HUES64 (cell line): Measurements from ENCODE around the gene F10.

Source experiments
- H3K27ac ChIP-seq: 2 replicates; pipeline ENCODE4 v1.7.0; 2013; ENCODE audit warnings: low read depth, low read length, inconsistent platforms
- H3K27me3 ChIP-seq: 2 replicates; pipeline ENCODE4 v1.6.1; 2013; ENCODE audit warnings: mild to moderate bottlenecking, low read length; ENCODE audit not compliant: insufficient read depth
- H3K36me3 ChIP-seq: 2 replicates; pipeline ENCODE4 v1.6.1; 2013; ENCODE audit warnings: mild to moderate bottlenecking, low read length; ENCODE audit not compliant: insufficient read depth
- H3K4me1 ChIP-seq: 2 replicates; pipeline ENCODE4 v1.6.1; 2013; ENCODE audit warnings: mild to moderate bottlenecking, low read length, moderate library complexity; ENCODE audit not compliant: insufficient read depth
- H3K4me3 ChIP-seq: 2 replicates; pipeline ENCODE4 v1.5.1; 2013; ENCODE audit warnings: mild to moderate bottlenecking, low read length, moderate library complexity
- H3K9ac ChIP-seq: 2 replicates; pipeline ENCODE4 v1.6.1; 2013; ENCODE audit warnings: mild to moderate bottlenecking, low read depth, low read length
- H3K9me3 ChIP-seq: 2 replicates; pipeline ENCODE4 v1.6.1; 2013; ENCODE audit warnings: low read depth, low read length; ENCODE audit not compliant: insufficient read depth
- WGBS: fragments of 150-250, 120-280 bp; methylation state at CpG from one replicate; pipeline ENCODE4 v1.1.7; 2013; ENCODE audit warnings: missing lambda C conversion rate; 5-methylcytosine and 5-hydroxymethylcytosine counted together

Gene F10

DNA sequence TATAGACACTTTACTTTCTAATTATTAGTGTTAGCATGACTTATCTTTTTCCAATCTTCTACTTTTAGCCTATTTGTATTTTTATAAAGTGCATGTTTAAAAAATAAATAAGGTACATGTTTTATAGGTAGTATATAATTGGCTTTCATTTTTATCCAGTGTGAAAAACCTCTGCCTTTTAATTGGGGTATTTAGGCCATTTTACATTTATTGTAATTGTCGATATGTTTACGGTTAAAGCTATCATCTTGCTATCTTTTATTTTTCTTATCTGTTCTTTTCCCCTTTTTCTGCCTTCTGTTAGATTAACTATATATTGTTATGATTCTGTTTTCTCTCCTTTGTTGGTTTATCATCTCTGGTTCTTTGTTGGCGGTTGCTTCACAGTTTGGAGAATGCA lies 45.0 kb downstream of the F10 start:
- no peaks in the 10 kb centered on the region for H3K27me3 ChIP-seq
- peaks cover 13% of the 10 kb centered on the region for H3K4me1 ChIP-seq
- no peak overlapping the region for H3K4me3 ChIP-seq
- no peak overlapping the region for H3K27ac ChIP-seq
- 100% methylated on average over 1 of the region's 3 CpGs for WGBS
- peaks cover 42% of the 10 kb centered on the region for H3K36me3 ChIP-seq
- no peak overlapping the region for H3K9ac ChIP-seq
- no peaks in the 10 kb centered on the region for H3K9me3 ChIP-seq

DNA sequence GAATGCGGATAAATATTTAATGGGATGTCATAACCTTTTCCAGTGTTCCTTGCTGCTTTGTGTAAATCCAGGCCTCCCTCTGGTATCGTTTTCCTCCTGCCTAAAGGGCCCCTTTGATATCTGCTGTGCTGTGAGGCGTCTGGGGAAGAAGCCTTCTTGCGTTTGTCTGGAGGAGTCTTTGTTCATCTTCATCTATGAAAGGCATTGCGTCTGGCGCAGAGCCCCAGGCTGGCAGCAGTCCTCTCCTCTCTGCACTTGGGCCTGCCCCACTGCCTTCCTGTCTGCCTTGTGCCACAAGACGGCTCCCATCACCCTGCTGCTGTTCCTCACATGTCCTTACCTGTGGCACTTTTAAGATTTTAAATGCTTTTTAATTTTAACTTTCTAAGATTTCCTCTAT lies 45.6 kb downstream of the F10 start:
- H3K27ac ChIP-seq = no peak overlapping the region
- no peak overlapping the region for H3K9ac ChIP-seq
- no peaks in the 10 kb centered on the region for H3K27me3 ChIP-seq
- no peak overlapping the region for H3K4me3 ChIP-seq
- H3K9me3 ChIP-seq = no peaks in the 10 kb centered on the region
- peaks cover 12% of the 10 kb centered on the region for H3K4me1 ChIP-seq
- peaks cover 42% of the 10 kb centered on the region for H3K36me3 ChIP-seq
- 96% methylated on average over 6 of the region's 7 CpGs for WGBS

DNA sequence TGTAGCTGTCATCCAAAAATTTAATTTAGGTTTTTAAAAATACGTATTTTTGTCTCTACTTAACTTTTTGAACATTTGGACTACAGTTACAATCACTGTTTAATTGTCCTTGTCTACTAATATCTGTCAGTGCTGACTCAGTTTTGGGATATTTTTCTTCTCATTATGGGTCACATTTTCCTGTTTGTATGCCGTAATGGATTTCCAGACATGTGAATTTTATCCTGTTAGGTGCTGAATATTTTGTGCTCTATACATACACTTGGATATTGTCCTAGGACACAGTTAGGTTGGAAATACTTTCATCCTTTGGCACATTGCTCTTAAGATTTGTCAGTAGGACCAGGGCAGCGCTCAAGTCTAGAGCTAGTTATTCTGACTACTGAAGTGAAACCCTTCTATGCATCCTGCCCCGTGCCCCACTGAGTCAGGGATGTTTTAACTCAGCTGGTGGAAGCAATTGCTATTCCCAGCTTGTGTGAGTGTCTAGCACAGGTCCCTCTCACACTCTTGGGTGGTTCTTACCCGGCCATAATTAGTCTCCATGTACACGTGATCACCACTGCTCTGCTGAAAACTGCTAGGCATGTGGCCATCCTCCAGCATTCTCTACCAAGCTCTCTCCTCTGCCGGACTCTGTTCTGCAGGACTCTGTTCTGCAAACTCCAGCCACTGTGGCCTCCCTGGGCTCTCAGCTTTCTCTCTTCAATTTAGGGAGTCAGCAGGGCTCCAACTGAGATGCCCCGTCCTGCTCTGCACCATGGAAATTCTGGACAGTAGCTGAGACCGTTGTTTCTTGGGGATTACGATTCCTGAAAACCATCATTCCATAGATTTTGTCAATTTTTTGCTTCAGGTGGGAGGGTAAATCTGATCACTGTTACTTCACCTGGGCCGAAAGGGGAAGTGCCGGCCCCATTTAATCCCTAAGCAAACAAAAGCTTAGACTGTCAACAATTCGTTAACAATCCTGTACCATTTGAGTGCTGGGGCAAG lies 47.0 kb downstream of the F10 start:
- 92% methylated on average over 13 of the region's 13 CpGs for WGBS
- no peaks in the 10 kb centered on the region for H3K27me3 ChIP-seq
- no peak overlapping the region for H3K9ac ChIP-seq
- H3K27ac ChIP-seq = no peak overlapping the region; the same call in 1 of the 2 replicates
- H3K4me1 ChIP-seq = peaks cover 10% of the 10 kb centered on the region
- H3K36me3 ChIP-seq = peaks cover 47% of the 10 kb centered on the region
- H3K4me3 ChIP-seq = no peak overlapping the region
- no peaks in the 10 kb centered on the region for H3K9me3 ChIP-seq

DNA sequence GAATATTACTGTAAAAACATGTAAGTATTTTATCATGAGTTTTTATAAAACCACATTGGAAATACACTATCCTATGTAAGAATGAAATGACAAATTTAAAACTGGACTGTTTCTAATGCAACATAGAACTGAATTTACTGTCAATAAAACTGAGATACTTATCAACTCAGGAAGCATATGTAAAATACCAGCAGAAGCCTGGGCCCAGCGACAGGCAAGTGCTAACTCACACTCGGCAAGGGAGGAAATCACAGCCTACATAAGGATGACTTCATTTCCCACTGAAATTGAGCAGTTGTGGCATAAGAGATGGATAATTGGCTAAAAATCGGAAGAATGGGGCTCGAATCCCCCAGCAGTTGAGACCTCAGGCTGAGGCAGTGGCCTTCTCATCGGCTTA lies 47.9 kb downstream of the F10 start:
- Histone ChIP-seq H3K9ac (no peak overlapping the region), H3K36me3 (peaks cover 57% of the 10 kb centered on the region), H3K27me3 (no peaks in the 10 kb centered on the region), H3K4me3 (no peak overlapping the region), H3K27ac (no peak overlapping the region), H3K4me1 (peaks cover 10% of the 10 kb centered on the region), H3K9me3 (no peaks in the 10 kb centered on the region)
- WGBS = 83% methylated on average over 5 of the region's 5 CpGs

DNA sequence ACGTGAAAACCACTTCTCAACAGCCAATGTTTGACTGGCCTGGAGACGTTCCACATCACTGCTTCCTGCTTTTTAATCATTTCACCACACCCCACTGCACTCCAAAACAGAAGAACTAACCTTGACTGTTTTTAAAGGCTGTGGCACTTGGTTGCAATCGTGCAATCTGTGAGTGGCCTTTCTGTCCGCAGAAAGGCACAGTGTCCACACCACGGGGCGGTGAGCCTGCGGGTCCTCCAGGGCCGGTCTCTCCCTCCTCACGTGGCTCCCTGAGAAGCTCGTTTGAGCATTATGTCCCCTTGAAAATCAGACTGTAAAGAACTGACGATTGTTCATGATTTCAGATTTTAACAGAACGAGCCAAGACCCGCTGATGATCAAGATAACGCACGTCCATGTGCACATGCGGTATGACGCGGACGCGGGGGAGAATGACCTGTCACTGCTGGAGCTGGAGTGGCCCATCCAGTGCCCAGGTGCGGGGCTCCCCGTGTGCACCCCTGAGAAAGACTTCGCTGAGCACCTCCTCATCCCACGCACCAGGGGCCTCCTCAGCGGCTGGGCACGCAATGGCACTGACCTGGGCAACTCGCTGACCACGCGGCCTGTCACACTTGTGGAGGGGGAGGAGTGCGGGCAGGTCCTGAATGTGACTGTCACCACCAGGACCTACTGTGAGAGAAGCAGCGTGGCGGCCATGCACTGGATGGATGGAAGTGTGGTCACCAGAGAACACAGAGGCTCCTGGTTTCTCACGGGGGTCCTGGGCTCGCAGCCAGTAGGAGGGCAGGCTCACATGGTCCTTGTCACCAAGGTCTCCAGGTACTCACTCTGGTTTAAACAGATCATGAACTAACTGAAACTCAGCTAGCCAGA lies 48.9 kb downstream of the F10 start:
- 0 out of 2 replicates have a peak overlapping the region, but pooled peaks have one; percentile 25 for H3K27ac ChIP-seq
- no peak overlapping the region for H3K4me3 ChIP-seq
- 96% methylated on average over 34 of the region's 34 CpGs for WGBS
- H3K27me3 ChIP-seq = no peaks in the 10 kb centered on the region
- H3K4me1 ChIP-seq = peaks cover 10% of the 10 kb centered on the region
- peaks cover 67% of the 10 kb centered on the region for H3K36me3 ChIP-seq
- H3K9me3 ChIP-seq = no peaks in the 10 kb centered on the region
- H3K9ac ChIP-seq = no peak overlapping the region

DNA sequence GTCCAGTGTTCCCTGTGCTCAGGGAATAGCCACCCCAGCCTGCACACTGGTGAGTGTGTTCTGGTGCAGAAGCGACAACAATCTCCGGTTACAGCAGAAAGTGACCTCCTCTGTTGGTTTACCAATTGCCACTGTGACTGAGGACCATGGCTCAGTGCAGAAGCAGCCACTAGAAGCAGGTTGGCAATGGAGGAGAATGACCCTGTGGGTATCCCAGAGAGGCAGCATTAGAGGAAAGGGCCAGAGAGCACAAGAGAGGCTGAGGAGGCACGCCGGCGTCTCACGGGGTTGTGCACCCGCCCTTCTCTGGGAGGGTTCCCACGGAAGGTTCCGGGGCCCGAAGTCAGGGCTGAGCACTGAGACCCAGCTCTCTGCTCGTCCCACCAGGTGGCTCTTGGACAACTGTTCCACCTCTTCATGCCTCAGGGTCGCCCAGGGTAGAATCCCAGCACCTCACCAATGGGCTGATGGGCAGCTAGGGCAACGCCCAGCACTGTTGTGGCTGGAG lies 49.9 kb downstream of the F10 start:
- Histone ChIP-seq H3K27me3 (no peaks in the 10 kb centered on the region), H3K9ac (no peak overlapping the region), H3K27ac (no peak overlapping the region), H3K4me3 (no peak overlapping the region), H3K4me1 (peaks cover 10% of the 10 kb centered on the region), H3K9me3 (no peaks in the 10 kb centered on the region), H3K36me3 (peaks cover 70% of the 10 kb centered on the region)
- 97% methylated on average over 13 of the region's 13 CpGs for WGBS

DNA sequence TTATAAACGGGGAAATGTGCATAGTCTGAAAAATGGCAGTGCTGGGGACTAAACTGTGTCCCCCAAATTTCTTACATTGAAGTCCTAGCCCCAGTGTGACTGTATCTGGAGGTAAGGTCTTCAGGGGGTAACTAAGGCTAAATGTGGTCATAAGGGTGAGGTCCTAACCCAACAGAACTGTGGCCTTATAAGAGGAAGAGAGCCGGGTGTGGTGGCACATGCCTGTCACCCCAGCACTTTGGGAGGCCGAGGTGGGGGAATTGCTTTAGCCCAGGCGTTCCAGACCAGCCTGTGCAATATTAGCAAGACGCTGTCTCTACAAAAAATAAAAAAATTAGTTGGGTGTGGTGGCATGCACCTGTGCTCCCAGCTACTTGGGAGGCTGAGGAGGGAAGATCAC lies 53.7 kb downstream of the F10 start:
- Histone ChIP-seq H3K27ac (no peak overlapping the region), H3K36me3 (peaks cover 84% of the 10 kb centered on the region)

DNA sequence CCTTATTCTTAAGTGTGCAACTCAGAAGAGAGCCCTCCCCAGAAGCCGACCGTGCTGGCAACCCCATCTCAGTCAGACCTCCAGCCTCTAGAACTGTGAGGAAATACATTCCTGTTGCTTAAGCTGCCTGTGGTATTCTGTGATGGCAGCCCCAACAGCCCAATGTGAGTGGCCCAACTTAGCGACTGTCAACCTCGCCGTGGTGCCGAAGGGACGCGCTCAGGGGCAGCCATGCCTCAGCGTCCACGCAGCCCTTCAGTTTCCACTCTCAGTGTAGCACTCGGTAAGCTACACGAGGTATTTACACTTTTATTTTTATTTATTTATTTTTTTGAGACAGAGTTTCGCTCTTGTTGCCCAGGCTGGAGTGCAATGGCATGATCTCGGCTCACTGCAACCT lies 54.2 kb downstream of the F10 start:
- no peaks in the 10 kb centered on the region for H3K9me3 ChIP-seq
- no peaks in the 10 kb centered on the region for H3K27me3 ChIP-seq
- no peak overlapping the region for H3K27ac ChIP-seq
- H3K4me3 ChIP-seq = no peak overlapping the region
- 96% methylated on average over 12 of the region's 14 CpGs for WGBS
- H3K9ac ChIP-seq = no peak overlapping the region
- H3K36me3 ChIP-seq = peaks cover 84% of the 10 kb centered on the region
- peaks cover 20% of the 10 kb centered on the region; the same call in 1 of the 2 replicates for H3K4me1 ChIP-seq

More for the DNA sequence above, 53.7 kb downstream of the F10 start:
- WGBS = 75% methylated on average over 5 of the region's 5 CpGs
- Histone ChIP-seq H3K4me1 (peaks cover 20% of the 10 kb centered on the region; the same call in 1 of the 2 replicates), H3K4me3 (no peak overlapping the region), H3K9ac (no peak overlapping the region), H3K9me3 (no peaks in the 10 kb centered on the region), H3K27me3 (no peaks in the 10 kb centered on the region)

DNA sequence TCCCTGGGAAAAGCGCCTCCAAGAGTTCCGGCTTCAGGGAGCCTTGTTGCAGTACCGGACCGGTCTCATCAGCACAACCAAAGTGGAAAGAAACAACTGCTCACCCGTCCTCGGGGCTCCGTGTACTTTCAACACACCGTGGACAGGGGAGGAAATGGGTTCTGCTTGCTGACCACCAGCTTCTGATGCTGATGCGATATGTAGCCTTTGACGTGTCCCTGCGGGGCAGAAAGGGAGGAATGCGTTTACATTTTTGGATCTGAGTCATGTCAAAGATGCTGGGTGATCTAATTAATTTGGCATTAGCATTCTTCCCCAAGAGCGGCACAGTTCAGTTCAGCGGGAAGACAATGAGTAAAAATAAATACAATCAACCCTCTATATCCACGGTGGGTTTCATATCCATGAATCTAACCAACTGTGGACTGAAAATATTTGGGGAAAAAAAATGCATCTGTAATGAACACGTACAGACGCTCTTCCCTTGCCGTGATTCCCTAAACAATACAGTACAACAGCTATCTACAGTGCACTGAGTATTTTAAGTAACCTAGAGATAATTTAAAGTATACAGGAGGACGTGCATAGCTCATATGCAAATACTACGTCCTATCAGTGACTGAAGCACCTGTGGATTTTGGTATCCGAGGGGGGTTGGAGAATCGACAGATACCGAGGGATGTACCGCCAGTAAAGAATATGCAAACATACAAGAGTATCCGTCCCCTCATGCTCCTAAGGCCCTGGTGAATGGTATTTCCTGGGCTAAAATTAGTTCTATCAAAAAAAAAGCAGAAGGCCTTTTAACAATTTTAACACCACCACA lies 55.7 kb downstream of the F10 start:
- 94% methylated on average over 24 of the region's 25 CpGs for WGBS
- no peak overlapping the region for H3K4me3 ChIP-seq
- peak overlapping the region; percentile 74; the same call in 1 of the 2 replicates for H3K27ac ChIP-seq
- no peaks in the 10 kb centered on the region for H3K27me3 ChIP-seq
- no peaks in the 10 kb centered on the region for H3K9me3 ChIP-seq
- H3K4me1 ChIP-seq = peaks cover 20% of the 10 kb centered on the region; the same call in 1 of the 2 replicates
- H3K9ac ChIP-seq = no peak overlapping the region
- peaks cover 88% of the 10 kb centered on the region for H3K36me3 ChIP-seq

DNA sequence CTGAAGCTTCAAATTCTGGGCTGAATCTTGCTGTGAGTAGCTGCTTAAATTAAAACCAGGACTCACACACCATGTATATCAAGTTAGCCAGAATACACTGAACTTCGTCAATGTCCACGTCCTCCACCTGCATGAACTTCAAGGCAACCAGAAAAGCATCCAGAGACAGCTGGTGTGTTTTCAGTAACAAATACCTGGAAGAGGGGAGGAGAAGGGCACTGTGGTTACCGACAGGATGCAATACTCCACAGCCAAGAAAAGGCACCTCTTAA lies 56.2 kb downstream of the F10 start:
- Histone ChIP-seq H3K4me3 (no peak overlapping the region), H3K27me3 (no peaks in the 10 kb centered on the region), H3K9ac (no peak overlapping the region), H3K27ac (peak overlapping the region; percentile 74; the same call in 1 of the 2 replicates), H3K4me1 (peaks cover 20% of the 10 kb centered on the region; the same call in 1 of the 2 replicates), H3K36me3 (peaks cover 89% of the 10 kb centered on the region), H3K9me3 (no peaks in the 10 kb centered on the region)
- 78% methylated on average over 3 of the region's 3 CpGs for WGBS
